Psoas muscle (tissue), 8 donors: ENCODE results near the gene PARVA. TPM values are rescaled to one million over a fixed set of nuclear protein-coding genes. Genes with fewer than 3 reads are reported as not detected.

Experiments
- ATAC-seq, 4 donors: fragments of 200-7000 bp; cut with Tn5 transposase; one replicate each; pipeline ENCODE4 v1.9.1; 2020; ENCODE audit warnings: moderate library complexity in 3 of 4, mild to moderate bottlenecking in 2 of 4
- DNase-seq, 2 donors: peaks; one replicate each; pipeline ENCODE4 v3.0.0-alpha.2; 2020
- H3K27ac ChIP-seq: fragments of 200-600 bp; one replicate; pipeline ENCODE4 v1.8.0; 2022
- H3K27me3 ChIP-seq, 3 donors: fragments of 200-600 bp in 1 of 3; one replicate each; pipeline versions ENCODE4 v1.6.1 to v1.8.0; 2013 to 2022; ENCODE audit warnings: low read length in 2 of 3, mild to moderate bottlenecking in 2 of 3, moderate library complexity in 1 of 3; ENCODE audit not compliant: insufficient read depth in 3 of 3
- H3K36me3 ChIP-seq, 2 donors: fragments of 200-600 bp in 1 of 2; one replicate each; pipeline versions ENCODE4 v1.6.1 to v1.8.0; 2013 to 2022; ENCODE audit warnings: low read depth in 1 of 2, mild to moderate bottlenecking in 1 of 2, moderate library complexity in 1 of 2; ENCODE audit not compliant: insufficient read depth in 1 of 2
- H3K4me1 ChIP-seq: fragments of 200-600 bp; one replicate; pipeline ENCODE4 v1.8.0; 2022
- H3K4me3 ChIP-seq: fragments of 200-600 bp; one replicate; pipeline ENCODE4 v1.8.0; 2022; ENCODE audit warnings: mild to moderate bottlenecking
- H3K9me3 ChIP-seq: fragments of 200-600 bp; one replicate; pipeline ENCODE4 v1.8.0; 2022
- WGBS, 3 donors: extraction: QIAGEN DNeasy Blood & Tissue Kit; methylation state at CpG; one replicate each; pipeline versions ENCODE4 v1.1.6 to v1.1.7; 2013; 5-methylcytosine and 5-hydroxymethylcytosine counted together
- intact Hi-C, 2 donors: fragments of 100-400 bp; cut with DNase I; formaldehyde crosslinking; loops; one replicate each; pipeline versions ENCODE4 v1.11.0 to v1.14.2; 2022
- polyA plus RNA-seq, 3 donors: library from polyadenylated mRNA; stranded (reverse); fragments of 200-250 nt; gene quantifications; one replicate each; pipeline ENCODE4 v1.2.3, GENCODE V29; 2013
- total RNA-seq, 4 donors: library from RNA; stranded (reverse); fragmentation: NEBNext Ultra II Directional in 2 of 4; extraction: Animal tissue kit (Norgen Biotek cat#: 25700) in 2 of 4; gene quantifications; one replicate each; pipeline versions ENCODE4 v1.2.1 to v1.2.4, GENCODE V29; 2021 to 2023
- TF ChIP-seq, protein P1 (sequence below): fragments of 200-600 bp; IDR thresholded peaks from one replicate; pipeline ENCODE4 v1.8.0; 2022; ENCODE audit warnings: antibody characterized with exemption
- donor health status: healthy with polysubstance abuse.
- donor health status: DM: no; HTN: no; CAD: no; lungs with moderate emphysema.
- donor health status: Bipolar disorder and iron deficiency.
- donor health status: healthy.
- donor health status: DM: yes; HTN: yes; CAD: no.
- donor health status: DM: no; HTN: no; CAD: no.
- donor health status: DM: no; HTN: no; CAD: no.
- donor health status: DM: yes; HTN: yes; CAD: no.

PARVA gene
- total and polyA plus RNA-seq, 7 donors: 4.4 to 22.7 (median 8.5) TPM

- WGBS, 3 donors: 80 to 92% (median 87%) methylated on average over 6 of the region's 6 CpGs
- no peak for DNase-seq
- TF ChIP-seq, protein P1, sequence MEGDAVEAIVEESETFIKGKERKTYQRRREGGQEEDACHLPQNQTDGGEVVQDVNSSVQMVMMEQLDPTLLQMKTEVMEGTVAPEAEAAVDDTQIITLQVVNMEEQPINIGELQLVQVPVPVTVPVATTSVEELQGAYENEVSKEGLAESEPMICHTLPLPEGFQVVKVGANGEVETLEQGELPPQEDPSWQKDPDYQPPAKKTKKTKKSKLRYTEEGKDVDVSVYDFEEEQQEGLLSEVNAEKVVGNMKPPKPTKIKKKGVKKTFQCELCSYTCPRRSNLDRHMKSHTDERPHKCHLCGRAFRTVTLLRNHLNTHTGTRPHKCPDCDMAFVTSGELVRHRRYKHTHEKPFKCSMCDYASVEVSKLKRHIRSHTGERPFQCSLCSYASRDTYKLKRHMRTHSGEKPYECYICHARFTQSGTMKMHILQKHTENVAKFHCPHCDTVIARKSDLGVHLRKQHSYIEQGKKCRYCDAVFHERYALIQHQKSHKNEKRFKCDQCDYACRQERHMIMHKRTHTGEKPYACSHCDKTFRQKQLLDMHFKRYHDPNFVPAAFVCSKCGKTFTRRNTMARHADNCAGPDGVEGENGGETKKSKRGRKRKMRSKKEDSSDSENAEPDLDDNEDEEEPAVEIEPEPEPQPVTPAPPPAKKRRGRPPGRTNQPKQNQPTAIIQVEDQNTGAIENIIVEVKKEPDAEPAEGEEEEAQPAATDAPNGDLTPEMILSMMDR: no peak
These were observed 200.6 kb downstream of the PARVA start for GRCh38 chr11:12577725-12578644.

DNA sequence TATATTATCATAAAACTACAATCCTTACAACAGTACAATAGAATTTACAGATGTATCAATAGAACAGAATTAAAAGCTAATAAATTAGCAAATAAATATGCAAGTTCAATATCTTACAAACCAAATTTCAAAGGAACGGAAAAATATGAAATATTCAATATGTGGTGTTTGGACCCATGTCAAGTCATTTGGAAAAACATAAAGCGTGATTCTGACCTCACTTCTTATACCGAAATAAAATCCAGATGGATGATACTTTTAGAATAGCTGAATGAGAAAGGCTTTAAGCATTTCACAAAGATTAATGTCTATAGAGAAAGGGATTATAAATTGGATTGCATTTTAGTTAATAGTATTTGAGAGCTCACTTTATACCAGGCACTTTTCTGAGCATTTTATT lies 204.0 kb downstream of the PARVA start:
- Histone ChIP-seq H3K4me1 (peaks cover 7% of the 10 kb centered on the region), H3K9me3 (no peaks in the 10 kb centered on the region), H3K36me3 (no peaks in the 10 kb centered on the region), H3K27ac (no peak overlapping the region), H3K4me3 (no peak overlapping the region), H3K27me3 (no peaks in the 10 kb centered on the region)
- intact Hi-C loops: loop anchor here in 1 of 2 donors (10.0 kb wide), 1 partner anchor 167 kb away; no protein-coding TSS in a partner anchor
- no peak for DNase-seq
- TF ChIP-seq, protein P1: no peak
- no peak for ATAC-seq
- WGBS, 3 donors: 88 to 89% (median 88%) methylated on average over 3 of the region's 3 CpGs

More at GRCh38 chr11:12577725-12578644, 200.6 kb downstream of the PARVA start:
- H3K4me1 ChIP-seq: no peaks in the 10 kb centered on the region
- no peak for ATAC-seq
- H3K4me3 ChIP-seq: no peak overlapping the region
- H3K9me3 ChIP-seq: no peaks in the 10 kb centered on the region
- intact Hi-C loops: no loop called here
- H3K27me3 ChIP-seq: no peaks in the 10 kb centered on the region
- no peaks in the 10 kb centered on the region for H3K36me3 ChIP-seq
- no peak overlapping the region for H3K27ac ChIP-seq

DNA sequence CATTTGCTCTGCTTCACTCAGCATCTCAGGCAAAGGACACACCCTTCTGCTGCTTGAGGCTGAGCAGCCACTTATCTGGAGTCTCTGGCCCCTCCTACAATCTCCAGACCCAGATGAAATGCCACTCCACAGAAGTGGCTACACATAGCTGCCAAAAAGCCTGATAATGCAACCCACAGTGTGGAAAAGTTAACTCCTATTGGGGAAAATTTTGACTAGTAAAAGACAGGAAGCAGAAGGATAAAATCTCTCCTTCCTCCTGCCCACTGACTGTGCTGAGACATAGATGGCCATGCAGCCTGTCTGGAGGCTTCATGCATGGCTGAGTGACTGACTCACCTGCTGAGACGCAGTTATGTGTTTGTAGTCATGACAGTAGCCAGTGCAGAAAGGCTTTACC lies 204.6 kb downstream of the PARVA start:
- intact Hi-C loops: loop anchor here in 1 of 2 donors (10.0 kb wide), 1 partner anchor 167 kb away; no protein-coding TSS in a partner anchor
- H3K9me3 ChIP-seq: no peaks in the 10 kb centered on the region
- H3K27me3 ChIP-seq: no peaks in the 10 kb centered on the region
- no peak overlapping the region for H3K4me3 ChIP-seq
- H3K36me3 ChIP-seq: no peaks in the 10 kb centered on the region
- peaks cover 7% of the 10 kb centered on the region for H3K4me1 ChIP-seq
- DNase-seq (no peak), ATAC-seq (peak in 2 of 4 donors; percentile 51 to 57)
- H3K27ac ChIP-seq: no peak overlapping the region
- TF ChIP-seq, protein P1: no peak
- WGBS, 3 donors: 72 to 80% (median 77%) methylated on average over 1 of the region's 1 CpG
